K562 (cell line): ENCODE measurements around the gene DPP10. TPM values are rescaled to one million over a fixed set of nuclear protein-coding genes. Genes with fewer than 3 reads are reported as not detected.

Experiments used
- ATAC-seq: fragments of 200-7000 bp; cut with Tn5 transposase; 3 replicates; pipeline ENCODE4 v1.9.1; 2020; ENCODE audit warnings: moderate library complexity
- BruUV-seq: library from RNA; stranded (reverse); fragments of 400-500 nt; replicated peaks from 2 replicates; lab custom pipeline; 2021; lab: Mats Ljungman, UMichigan
- CTCF ChIA-PET: fragments of 300-600 bp; formaldehyde crosslinking; extraction: SDS; loops from one replicate; lab custom pipeline; 2021; ENCODE audit warnings: low intra/inter-chr PET ratio; lab: Yijun Ruan, JAX
- POLR2A ChIA-PET: fragments of 300-600, 350-650 bp; sonication (Branson Sonifier 250); formaldehyde crosslinking; extraction: SDS; loops from one replicate; lab custom pipeline; 2021; ENCODE audit warnings: antibody characterized with exemption, inconsistent platforms; lab: Yijun Ruan, JAX
- DNase-seq, 4 experiments: peaks; one replicate each; pipeline versions ENCODE4 v3.0.0 to v3.0.0-alpha.2; 2011 to 2018; ENCODE audit warnings: low spot score in 3 of 4, mixed read lengths in 3 of 4; ENCODE audit errors: extremely low read depth in 1 of 4
- FAIRE-seq: peaks from 2 replicates; lab custom pipeline; 2011; peaks lifted over from hg19 to GRCh38; lab: Jason Lieb, UNC
- H2AFZ ChIP-seq: 2 replicates; pipeline ENCODE4 v1.6.0; 2011; ENCODE audit warnings: low read depth, low read length, control low read depth, inconsistent platforms
- H3K27ac ChIP-seq: fragments of 200-600 bp; 3 replicates; pipeline ENCODE4 v1.8.0; 2011; ENCODE audit warnings: low read depth, mild to moderate bottlenecking, control low read depth, inconsistent platforms, low read length, moderate library complexity, mixed read lengths; ENCODE audit errors: extremely low read depth
- H3K27me3 ChIP-seq, 2 experiments: fragments of 300-600 bp in 1 of 2; 2 replicates in 1 of 2; 3 replicates in 1 of 2; pipeline versions ENCODE4 v1.6.0 to v1.8.0; 2011; ENCODE audit warnings: inconsistent platforms in 2 of 2, low read length in 2 of 2, mild to moderate bottlenecking in 1 of 2, mixed read lengths in 1 of 2, moderate library complexity in 1 of 2; ENCODE audit not compliant: control insufficient read depth in 2 of 2, insufficient read depth in 2 of 2
- H3K36me3 ChIP-seq: fragments of 300-600 bp; 3 replicates; pipeline ENCODE4 v1.8.0; 2011; ENCODE audit warnings: mild to moderate bottlenecking, low read length, inconsistent platforms; ENCODE audit not compliant: control insufficient read depth, insufficient read depth
- H3K4me1 ChIP-seq, 2 experiments: fragments of 200-600 bp in 1 of 2; replicated peaks in 1 of 2; 2 replicates in 1 of 2; 3 replicates in 1 of 2; pipeline versions ENCODE4 v1.5.1 to v1.8.0; 2011; ENCODE audit warnings: inconsistent platforms in 2 of 2, low read length in 2 of 2, mild to moderate bottlenecking in 1 of 2, mixed read lengths in 1 of 2, moderate library complexity in 1 of 2; ENCODE audit not compliant: control insufficient read depth in 2 of 2, insufficient read depth in 2 of 2
- H3K4me2 ChIP-seq: 2 replicates; pipeline ENCODE4 v1.6.1; 2011; ENCODE audit warnings: low read length, control low read depth, inconsistent platforms, mixed read lengths; ENCODE audit not compliant: insufficient read depth
- H3K4me3 ChIP-seq: fragments of 200-600 bp; sonication (generic), shearing (Covaris generic); 2 replicates; pipeline ENCODE4 v1.5.1; 2016; ENCODE audit warnings: control low read depth, inconsistent platforms
- H3K79me2 ChIP-seq: fragments of 200-600 bp; 3 replicates; pipeline ENCODE4 v1.8.0; 2011; ENCODE audit warnings: low read length, inconsistent platforms; ENCODE audit not compliant: control insufficient read depth, insufficient read depth
- H3K9ac ChIP-seq, 2 experiments: 2 replicates each; pipeline versions ENCODE4 v1.6.0 to v1.6.1; 2011; ENCODE audit warnings: low read depth in 2 of 2, low read length in 2 of 2, control low read depth in 1 of 2, inconsistent platforms in 1 of 2, mild to moderate bottlenecking in 1 of 2, mixed read lengths in 1 of 2; ENCODE audit not compliant: insufficient read depth in 1 of 2
- H3K9me1 ChIP-seq: one replicate; pipeline ENCODE4 v1.6.0; 2011; ENCODE audit warnings: inconsistent platforms, mild to moderate bottlenecking, low read length, moderate library complexity; ENCODE audit not compliant: control insufficient read depth, insufficient read depth
- H3K9me3 ChIP-seq: replicated peaks from 2 replicates; pipeline ENCODE4 v1.5.1; 2011; ENCODE audit warnings: low read depth, low read length, inconsistent platforms; ENCODE audit not compliant: control insufficient read depth, insufficient read depth
- H4K20me1 ChIP-seq: replicated peaks from 2 replicates; pipeline ENCODE4 v1.6.1; 2011; ENCODE audit warnings: low read length, inconsistent platforms, mixed read lengths; ENCODE audit not compliant: control insufficient read depth, insufficient read depth
- ESRRB ChIP-seq: fragments of 250-450 bp; sonication (Bioruptor Pico); IDR thresholded peaks from 2 replicates; pipeline ENCODE4 v1.5.0; 2020; ENCODE audit warnings: mild to moderate bottlenecking, moderate library complexity, borderline replicate concordance
- ETV1 ChIP-seq: fragments of 450-650 bp; conservative IDR thresholded peaks from 2 replicates; pipeline ENCODE4 v1.6.1; 2016; ENCODE audit warnings: missing genetic modification characterization, control low read depth, low read depth, missing compliant biosample characterization
- GABPB1 ChIP-seq: sonication (generic); formaldehyde crosslinking; IDR thresholded peaks from 2 replicates; pipeline ENCODE4 v1.8.0; 2022; ENCODE audit warnings: mild to moderate bottlenecking, missing genetic modification reagents
- HNRNPH1 ChIP-seq: fragments of 200-400 bp; formaldehyde crosslinking; optimal IDR thresholded peaks from 2 replicates; pipeline ENCODE3; 2017; ENCODE audit warnings: low read depth, mild to moderate bottlenecking, low read length, moderate library complexity
- SMARCA5 ChIP-seq: fragments of 450-650 bp; IDR thresholded peaks from 2 replicates; pipeline ENCODE4 v1.6.1; 2016
- WHSC1 ChIP-seq: IDR thresholded peaks from one replicate; pipeline ENCODE4 v1.6.1; 2012; ENCODE audit warnings: low read length, control low read depth, inconsistent platforms
- ZNF12 ChIP-seq: sonication (generic); formaldehyde crosslinking; IDR thresholded peaks from 2 replicates; pipeline ENCODE4 v1.4.0; 2020; ENCODE audit warnings: mild to moderate bottlenecking, missing genetic modification reagents
- ZNF444 ChIP-seq: fragments of 250-450 bp; sonication (Bioruptor Pico); IDR thresholded peaks from 2 replicates; pipeline ENCODE4 v1.4.0; 2020; ENCODE audit warnings: mild to moderate bottlenecking, moderate library complexity
- WGBS: fragments of 100-300 bp; shearing (Covaris generic); methylation state at CpG from one replicate; pipeline ENCODE4 v1.1.6; 2016; ENCODE audit warnings: low coverage, mixed read lengths; ENCODE audit not compliant: insufficient coverage; ENCODE audit errors: missing lambda C conversion rate; 5-methylcytosine and 5-hydroxymethylcytosine counted together
- in situ Hi-C: fragments of 300-500 bp; cut with MboI; formaldehyde crosslinking; loops from 4 replicates; pipeline ENCODE4 v1.15.0; 2018; ENCODE audit warnings: inconsistent platforms, mixed read lengths
- intact Hi-C: fragments of 100-400 bp; cut with micrococcal nuclease; formaldehyde crosslinking; loops from 2 replicates; pipeline ENCODE4 v1.14.2; 2022
- polyA plus RNA-seq, 8 experiments: library from polyadenylated mRNA; depleted of rRNA in 4 of 8; stranded (reverse) in 5 of 8; unstranded in 3 of 8; fragments of >200 nt; fragmentation: Nextera tagmentation in 2 of 8; fragmentation: Illumina TruSeq in 1 of 8; extraction: Ambion mirVana in 2 of 8; extraction: Trizol in 1 of 8; gene quantifications; 2 replicates each; pipeline versions ENCODE4 v1.2.1 to v1.2.3, GENCODE V29; 2011 to 2014; ENCODE audit warnings: inconsistent platforms in 1 of 8, missing spikeins in 1 of 8
- total RNA-seq, 7 experiments: library from RNA; depleted of rRNA in 6 of 7; stranded (reverse); fragments of >200 nt in 6 of 7; fragmentation: Illumina TruSeq in 2 of 7; extraction: Trizol in 2 of 7; gene quantifications; 2 replicates each; pipeline versions ENCODE4 v1.2.1 to v1.2.3, GENCODE V29; 2011 to 2021; ENCODE audit warnings: low replicate concordance in 1 of 7
- TF ChIP-seq, protein P1 (sequence below): sonication (generic); formaldehyde crosslinking; IDR thresholded peaks from 2 replicates; pipeline ENCODE4 v1.8.1; 2023; ENCODE audit warnings: mild to moderate bottlenecking, missing genetic modification reagents

The DPP10 gene
- total and polyA plus RNA-seq, 9 of the 15 experiments (the other 6 are each of a cell fraction or from before 2014, with no cell fraction given), result not detected

DNA sequence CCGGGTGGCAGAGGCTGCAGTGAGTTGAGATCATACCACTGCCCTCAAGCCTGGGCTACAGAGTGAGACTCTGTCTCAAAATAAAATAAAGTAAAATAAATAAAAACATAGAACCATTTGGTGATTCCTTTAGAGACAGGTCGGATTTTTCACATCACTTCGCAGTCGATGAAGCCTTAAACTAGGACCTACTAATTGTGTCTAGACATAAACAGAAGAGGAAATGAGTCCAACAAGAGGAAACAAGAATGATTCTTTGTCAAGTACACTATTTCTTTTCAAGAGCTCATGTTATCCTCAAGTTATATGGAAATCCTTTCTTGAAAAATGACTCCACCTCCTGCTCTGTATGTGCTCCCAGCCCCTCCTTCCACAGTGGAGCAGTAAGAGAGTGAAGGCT is 758.9 kb downstream of the DPP10 start:
- Histone ChIP-seq H4K20me1 (no peaks in the 10 kb centered on the region), H3K9me3 (no peaks in the 10 kb centered on the region), H3K9ac (no peak overlapping the region), H3K79me2 (no peaks in the 10 kb centered on the region), H3K27me3 (no peaks in the 10 kb centered on the region), H3K9me1 (no peaks in the 10 kb centered on the region), H2AFZ (no peak overlapping the region), H3K36me3 (no peaks in the 10 kb centered on the region), H3K4me3 (no peak overlapping the region), H3K4me2 (no peak overlapping the region), H3K27ac (no peak overlapping the region), H3K4me1 (no peaks in the 10 kb centered on the region)
- in situ Hi-C loops, result no loop called here
- ChIA-PET POLR2A (no interaction called here), CTCF (no interaction called here)
- intact Hi-C loops, result no loop called here
- no peak for ATAC-seq
- no TSS peak for BruUV-seq
- FAIRE-seq, result no peak
- no peak for TF ChIP-seq WHSC1
- no peak for TF ChIP-seq HNRNPH1
- TF ChIP-seq, protein P1, sequence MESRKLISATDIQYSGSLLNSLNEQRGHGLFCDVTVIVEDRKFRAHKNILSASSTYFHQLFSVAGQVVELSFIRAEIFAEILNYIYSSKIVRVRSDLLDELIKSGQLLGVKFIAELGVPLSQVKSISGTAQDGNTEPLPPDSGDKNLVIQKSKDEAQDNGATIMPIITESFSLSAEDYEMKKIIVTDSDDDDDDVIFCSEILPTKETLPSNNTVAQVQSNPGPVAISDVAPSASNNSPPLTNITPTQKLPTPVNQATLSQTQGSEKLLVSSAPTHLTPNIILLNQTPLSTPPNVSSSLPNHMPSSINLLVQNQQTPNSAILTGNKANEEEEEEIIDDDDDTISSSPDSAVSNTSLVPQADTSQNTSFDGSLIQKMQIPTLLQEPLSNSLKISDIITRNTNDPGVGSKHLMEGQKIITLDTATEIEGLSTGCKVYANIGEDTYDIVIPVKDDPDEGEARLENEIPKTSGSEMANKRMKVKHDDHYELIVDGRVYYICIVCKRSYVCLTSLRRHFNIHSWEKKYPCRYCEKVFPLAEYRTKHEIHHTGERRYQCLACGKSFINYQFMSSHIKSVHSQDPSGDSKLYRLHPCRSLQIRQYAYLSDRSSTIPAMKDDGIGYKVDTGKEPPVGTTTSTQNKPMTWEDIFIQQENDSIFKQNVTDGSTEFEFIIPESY (CRISPR knock-in tag), result no peak
- no peak for TF ChIP-seq ESRRB (CRISPR knock-in tag)
- TF ChIP-seq ZNF12 (CRISPR knock-in tag), result no peak
- TF ChIP-seq GABPB1, result no peak
- no peak for TF ChIP-seq SMARCA5
- TF ChIP-seq ZNF444 (CRISPR knock-in tag), result no peak
- no peak for TF ChIP-seq ETV1 (tag)
- no peak for DNase-seq
- WGBS, result 0% methylated on average over 3 of the region's 4 CpGs
